Mucosa of rectum (tissue), 2 donors: Measurements from ENCODE around the gene TMEM86B.
A peak's percentile ranks its signal among the peaks of the same experiment; 100 is the strongest.

Source experiments
- H3K27ac ChIP-seq, 2 donors: one replicate each; pipeline ENCODE4 v1.7.0; 2013; ENCODE audit warnings: inconsistent platforms in 2 of 2, low read depth in 2 of 2, low read length in 2 of 2
- H3K27me3 ChIP-seq, 2 donors: one replicate each; pipeline ENCODE4 v1.7.0; 2013; ENCODE audit warnings: low read length in 2 of 2; ENCODE audit not compliant: control insufficient read depth in 2 of 2, insufficient read depth in 2 of 2
- H3K36me3 ChIP-seq, 2 donors: one replicate each; pipeline ENCODE4 v1.7.0; 2013; ENCODE audit warnings: low read length in 2 of 2; ENCODE audit not compliant: control insufficient read depth in 2 of 2, insufficient read depth in 2 of 2
- H3K4me1 ChIP-seq, 2 donors: one replicate each; pipeline ENCODE4 v1.7.0; 2013; ENCODE audit warnings: low read length in 2 of 2, mild to moderate bottlenecking in 1 of 2; ENCODE audit not compliant: control insufficient read depth in 2 of 2, insufficient read depth in 2 of 2
- H3K4me3 ChIP-seq, 2 donors: one replicate each; pipeline ENCODE4 v1.7.0; 2013; ENCODE audit warnings: low read length in 2 of 2
- H3K9ac ChIP-seq, 2 donors: one replicate each; pipeline ENCODE4 v1.7.0; 2013; ENCODE audit warnings: low read length in 2 of 2, low read depth in 1 of 2, mild to moderate bottlenecking in 1 of 2
- H3K9me3 ChIP-seq, 2 donors: one replicate each; pipeline ENCODE4 v1.7.0; 2013; ENCODE audit warnings: low read length in 2 of 2; ENCODE audit not compliant: control insufficient read depth in 2 of 2
- donor health status: healthy.
- donor health status: Normal muscosa, but diverticular disease.

Gene TMEM86B

GRCh38 chr19:55228403-55229031, at the start of gene TMEM86B:
TMEM86B (minus strand) TSS chr19:55228763; CDS start chr19:55228741, 22 bp downstream.
- peaks cover 0 to 3% of the 10 kb centered on the region in 2 donors for H3K4me1 ChIP-seq
- H3K4me3 ChIP-seq, result no peak within 1 kb of the TSS
- H3K9me3 ChIP-seq, result no peaks in the 10 kb centered on the region
- H3K27ac ChIP-seq, result no peak within 1 kb of the TSS
- peaks cover 32 to 41% of the 10 kb centered on the region in 2 donors for H3K36me3 ChIP-seq
- H3K9ac ChIP-seq, result no peak within 1 kb of the TSS
- no peaks in the 10 kb centered on the region for H3K27me3 ChIP-seq

- Histone ChIP-seq H3K9ac (no peak overlapping the region), H3K27ac (peak overlapping the region; percentile 41 to 61), H3K36me3 (peaks cover 14 to 24% of the 10 kb centered on the region in 2 donors), H3K4me1 (peaks cover 11 to 15% of the 10 kb centered on the region in 2 donors), H3K9me3 (no peaks in the 10 kb centered on the region), H3K4me3 (no peak overlapping the region), H3K27me3 (no peaks in the 10 kb centered on the region)
Observed at GRCh38 chr19:55277494-55277893, 48.9 kb upstream of the TMEM86B start.

GRCh38 chr19:55276720-55277430, 48.3 kb upstream of the TMEM86B start:
- H3K9me3 ChIP-seq, result no peaks in the 10 kb centered on the region
- no peaks in the 10 kb centered on the region for H3K27me3 ChIP-seq
- H3K9ac ChIP-seq, result no peak overlapping the region
- peaks cover 11 to 15% of the 10 kb centered on the region in 2 donors for H3K4me1 ChIP-seq
- peak overlapping the region; percentile 41 to 61 for H3K27ac ChIP-seq
- H3K4me3 ChIP-seq, result no peak overlapping the region
- H3K36me3 ChIP-seq, result peaks cover 17 to 26% of the 10 kb centered on the region in 2 donors

GRCh38 chr19:55275851-55276719, 47.5 kb upstream of the TMEM86B start:
- peak overlapping the region; percentile 41 to 61 for H3K27ac ChIP-seq

GRCh38 chr19:55273978-55274707, 45.6 kb upstream of the TMEM86B start:
- H3K27ac ChIP-seq, result no peak overlapping the region
- H3K27me3 ChIP-seq, result no peaks in the 10 kb centered on the region
- peaks cover 7 to 13% of the 10 kb centered on the region in 2 donors for H3K4me1 ChIP-seq
- no peak overlapping the region for H3K4me3 ChIP-seq
- H3K36me3 ChIP-seq, result peaks cover 21 to 39% of the 10 kb centered on the region in 2 donors
- no peaks in the 10 kb centered on the region for H3K9me3 ChIP-seq
- H3K9ac ChIP-seq, result no peak overlapping the region

More at GRCh38 chr19:55275851-55276719, 47.5 kb upstream of the TMEM86B start:
- Histone ChIP-seq H3K9ac (no peak overlapping the region), H3K27me3 (no peaks in the 10 kb centered on the region), H3K9me3 (no peaks in the 10 kb centered on the region), H3K36me3 (peaks cover 17 to 26% of the 10 kb centered on the region in 2 donors), H3K4me3 (no peak overlapping the region), H3K4me1 (peaks cover 11 to 15% of the 10 kb centered on the region in 2 donors)

- Histone ChIP-seq H3K36me3 (peaks cover 16 to 35% of the 10 kb centered on the region in 2 donors), H3K4me3 (no peak overlapping the region), H3K9me3 (no peaks in the 10 kb centered on the region), H3K9ac (no peak overlapping the region), H3K27ac (no peak overlapping the region), H3K27me3 (no peaks in the 10 kb centered on the region), H3K4me1 (peaks cover 5 to 7% of the 10 kb centered on the region in 2 donors)
Observed at GRCh38 chr19:55272142-55272541, 43.6 kb upstream of the TMEM86B start.

GRCh38 chr19:55270172-55270942, 41.8 kb upstream of the TMEM86B start:
- no peak overlapping the region for H3K4me3 ChIP-seq
- no peaks in the 10 kb centered on the region for H3K27me3 ChIP-seq
- H3K36me3 ChIP-seq, result peaks cover 13 to 30% of the 10 kb centered on the region in 2 donors
- no peaks in the 10 kb centered on the region for H3K4me1 ChIP-seq
- no peak overlapping the region for H3K9ac ChIP-seq
- no peak overlapping the region for H3K27ac ChIP-seq
- H3K9me3 ChIP-seq, result no peaks in the 10 kb centered on the region

- H3K36me3 ChIP-seq, result peaks cover 13 to 26% of the 10 kb centered on the region in 2 donors
Observed at GRCh38 chr19:55269299-55269698, 40.7 kb upstream of the TMEM86B start.

GRCh38 chr19:55266840-55267239, 38.3 kb upstream of the TMEM86B start:
- H3K36me3 ChIP-seq, result peaks cover 7 to 15% of the 10 kb centered on the region in 2 donors

More at GRCh38 chr19:55269299-55269698, 40.7 kb upstream of the TMEM86B start:
- Histone ChIP-seq H3K4me3 (no peak overlapping the region), H3K4me1 (no peaks in the 10 kb centered on the region), H3K27me3 (no peaks in the 10 kb centered on the region), H3K9ac (no peak overlapping the region), H3K27ac (no peak overlapping the region), H3K9me3 (no peaks in the 10 kb centered on the region)

More at GRCh38 chr19:55266840-55267239, 38.3 kb upstream of the TMEM86B start:
- H3K9me3 ChIP-seq, result no peaks in the 10 kb centered on the region
- H3K27ac ChIP-seq, result no peak overlapping the region
- no peaks in the 10 kb centered on the region for H3K4me1 ChIP-seq
- H3K4me3 ChIP-seq, result no peak overlapping the region
- no peak overlapping the region for H3K9ac ChIP-seq
- H3K27me3 ChIP-seq, result no peaks in the 10 kb centered on the region
